ENCODE results near the gene PCDHGA10. TPM values are rescaled to one million over a fixed set of nuclear protein-coding genes. Genes with fewer than 3 reads are reported as not detected.
A peak's percentile ranks its signal among the peaks of the same experiment; 100 is the strongest.

Gene PCDHGA10
- total RNA-seq (10 to 100 TPM in 1 of 2 donors, 1 to 10 TPM in 1; 5.7 to 12.9 TPM), polyA plus RNA-seq (under 1 TPM; 0.89 to 0.96 TPM)
- long read RNA-seq, donor 1, full-length matches to known transcripts: 12 of 12 reads
- long read RNA-seq, donor 1, partial matches to known transcripts: 0 of 12 reads
- long read RNA-seq, donor 1, other reads (novel, unspliced or antisense): 0 of 12 reads
- long read RNA-seq, donor 2: 0 reads
- long read RNA-seq, donor 3, full-length matches to known transcripts: 3 of 3 reads
- long read RNA-seq, donor 3, partial matches to known transcripts: 0 of 3 reads
- long read RNA-seq, donor 3, other reads (novel, unspliced or antisense): 0 of 3 reads
- long read RNA-seq, donor 4, full-length matches to known transcripts: 1 of 1 reads
- long read RNA-seq, donor 4, partial matches to known transcripts: 0 of 1 reads
- long read RNA-seq, donor 4, other reads (novel, unspliced or antisense): 0 of 1 reads
- long read RNA-seq, donor 5, full-length matches to known transcripts: 4 of 4 reads
- long read RNA-seq, donor 5, partial matches to known transcripts: 0 of 4 reads
- long read RNA-seq, donor 5, other reads (novel, unspliced or antisense): 0 of 4 reads

DNA sequence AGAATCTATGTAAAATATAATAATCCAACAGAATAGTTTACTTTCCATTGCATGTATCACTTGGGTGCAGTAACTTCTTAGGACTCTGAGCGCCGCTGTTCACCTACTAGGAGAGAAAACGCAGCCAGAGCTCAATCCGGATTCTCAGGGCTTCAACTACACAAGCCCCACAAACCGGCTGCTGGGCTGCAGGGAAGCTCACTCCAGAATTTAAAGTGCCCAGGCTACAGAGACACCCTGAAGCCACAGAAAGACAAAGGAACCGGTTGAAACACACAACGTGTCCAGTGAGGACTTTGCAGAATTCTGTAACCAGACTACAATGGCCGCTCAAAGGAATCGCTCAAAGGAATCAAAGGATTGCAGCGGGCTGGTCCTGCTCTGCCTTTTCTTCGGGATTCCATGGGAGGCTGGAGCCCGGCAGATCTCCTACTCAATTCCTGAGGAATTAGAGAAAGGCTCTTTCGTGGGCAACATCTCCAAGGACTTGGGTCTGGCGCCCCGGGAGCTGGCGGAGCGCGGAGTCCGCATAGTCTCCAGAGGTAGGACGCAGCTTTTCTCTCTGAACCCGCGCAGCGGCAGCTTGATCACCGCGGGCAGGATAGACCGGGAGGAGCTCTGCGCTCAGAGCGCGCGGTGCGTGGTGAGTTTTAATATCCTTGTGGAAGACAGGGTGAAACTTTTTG, at the start of gene PCDHGA10:
Gene PCDHGA10, plus strand, starts transcription at position 134 of the 686 bp plus-strand sequence. Its CDS starts 189 bp downstream, at position 323.
- TF ChIP-seq, protein P1, sequence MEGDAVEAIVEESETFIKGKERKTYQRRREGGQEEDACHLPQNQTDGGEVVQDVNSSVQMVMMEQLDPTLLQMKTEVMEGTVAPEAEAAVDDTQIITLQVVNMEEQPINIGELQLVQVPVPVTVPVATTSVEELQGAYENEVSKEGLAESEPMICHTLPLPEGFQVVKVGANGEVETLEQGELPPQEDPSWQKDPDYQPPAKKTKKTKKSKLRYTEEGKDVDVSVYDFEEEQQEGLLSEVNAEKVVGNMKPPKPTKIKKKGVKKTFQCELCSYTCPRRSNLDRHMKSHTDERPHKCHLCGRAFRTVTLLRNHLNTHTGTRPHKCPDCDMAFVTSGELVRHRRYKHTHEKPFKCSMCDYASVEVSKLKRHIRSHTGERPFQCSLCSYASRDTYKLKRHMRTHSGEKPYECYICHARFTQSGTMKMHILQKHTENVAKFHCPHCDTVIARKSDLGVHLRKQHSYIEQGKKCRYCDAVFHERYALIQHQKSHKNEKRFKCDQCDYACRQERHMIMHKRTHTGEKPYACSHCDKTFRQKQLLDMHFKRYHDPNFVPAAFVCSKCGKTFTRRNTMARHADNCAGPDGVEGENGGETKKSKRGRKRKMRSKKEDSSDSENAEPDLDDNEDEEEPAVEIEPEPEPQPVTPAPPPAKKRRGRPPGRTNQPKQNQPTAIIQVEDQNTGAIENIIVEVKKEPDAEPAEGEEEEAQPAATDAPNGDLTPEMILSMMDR (IDR thresholded peaks at IDR 0.05; ENCODE audit: control extremely low read depth, extremely low read depth): peak; percentile 14
- Histone ChIP-seq H3K4me1 (ENCODE audit: control insufficient read depth in 5 of 5, insufficient read depth in 5 of 5, low read length in 5 of 5) (peaks cover 0 to 2% (median 0%) of the 10 kb centered on the region in 5 donors), H3K27ac (ENCODE audit: low read depth in 1 of 2, low read length in 1 of 2) (no peak within 1 kb of the TSS), H3K4me3 (no peak within 1 kb of the TSS), H3K9me3 (ENCODE audit: control insufficient read depth in 4 of 4, insufficient read depth in 3 of 4, low read length in 3 of 4) (peaks cover 0 to 54% (median 28%) of the 10 kb centered on the region in 4 donors), H3K36me3 (ENCODE audit: control insufficient read depth in 4 of 4, insufficient read depth in 4 of 4, low read length in 4 of 4) (peaks cover 0 to 33% (median 0%) of the 10 kb centered on the region in 4 donors), H3K27me3 (ENCODE audit: control insufficient read depth in 3 of 3, insufficient read depth in 3 of 3, low read length in 2 of 3) (peaks cover 0 to 7% (median 7%) of the 10 kb centered on the region in 3 donors), H3K9ac (ENCODE audit: insufficient read depth in 1 of 2, low read length in 2 of 2) (no peak within 1 kb of the TSS)
- ATAC-seq (ENCODE audit: insufficient read depth, low FRiP score) (no peak), DNase-seq (peak; percentile 60 to 67 (median 66))
- 14 to 16% methylated on average over 31 of the region's 31 CpGs for WGBS, 2 donors

DNA sequence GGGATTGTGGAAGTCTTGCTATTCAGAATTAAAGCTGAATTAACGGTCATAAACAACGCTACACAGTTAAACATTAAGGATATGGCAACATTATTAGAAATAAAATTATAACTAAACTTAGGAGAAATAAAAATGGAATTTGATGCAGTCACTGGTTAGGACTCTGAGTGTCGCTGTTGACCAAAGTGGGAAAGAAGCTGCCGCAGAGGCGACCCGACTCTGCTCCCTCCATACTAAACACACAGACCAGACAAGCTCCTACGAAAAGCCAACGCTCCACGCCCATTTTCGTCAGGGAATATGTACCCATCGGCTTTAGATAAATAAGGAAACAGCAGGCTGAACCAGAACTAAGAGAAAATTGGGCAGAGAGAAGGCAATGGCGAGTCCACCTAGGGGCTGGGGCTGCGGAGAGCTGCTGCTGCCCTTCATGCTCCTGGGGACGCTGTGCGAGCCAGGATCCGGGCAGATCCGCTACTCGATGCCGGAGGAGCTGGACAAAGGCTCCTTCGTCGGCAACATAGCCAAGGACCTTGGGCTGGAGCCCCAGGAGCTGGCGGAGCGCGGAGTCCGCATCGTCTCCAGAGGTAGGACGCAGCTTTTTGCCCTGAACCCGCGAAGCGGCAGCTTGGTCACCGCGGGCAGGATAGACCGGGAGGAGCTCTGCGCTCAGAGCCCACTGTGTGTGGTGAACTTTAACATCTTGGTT, 48.7 kb upstream of the PCDHGA10 start, which contains the start of gene PCDHGA5:
Gene PCDHGA5, plus strand, starts transcription at position 211 of the 709 bp plus-strand sequence. Its CDS starts 169 bp downstream, at position 380.
- Histone ChIP-seq H3K27ac (ENCODE audit: low read depth in 1 of 2, low read length in 1 of 2) (no peak within 1 kb of the TSS), H3K9me3 (ENCODE audit: control insufficient read depth in 4 of 4, insufficient read depth in 3 of 4, low read length in 3 of 4) (peaks cover 0 to 48% (median 23%) of the 10 kb centered on the region in 4 donors), H3K36me3 (ENCODE audit: control insufficient read depth in 4 of 4, insufficient read depth in 4 of 4, low read length in 4 of 4) (peaks cover 0 to 3% (median 0%) of the 10 kb centered on the region in 4 donors), H3K27me3 (ENCODE audit: control insufficient read depth in 3 of 3, insufficient read depth in 3 of 3, low read length in 2 of 3) (peaks cover 0 to 6% (median 5%) of the 10 kb centered on the region in 3 donors), H3K4me3 (no peak within 1 kb of the TSS), H3K9ac (ENCODE audit: insufficient read depth in 1 of 2, low read length in 2 of 2) (no peak within 1 kb of the TSS), H3K4me1 (ENCODE audit: control insufficient read depth in 5 of 5, insufficient read depth in 5 of 5, low read length in 5 of 5) (peaks cover 0 to 2% (median 0%) of the 10 kb centered on the region in 5 donors)
- WGBS, 2 donors: 15 to 16% methylated on average over 34 of the region's 34 CpGs
- no peak for ATAC-seq (ENCODE audit: insufficient read depth, low FRiP score)
- peak in 2 of 3 donors; percentile 24 to 25 for DNase-seq
- TF ChIP-seq, protein P1 (IDR thresholded peaks at IDR 0.05; ENCODE audit: control extremely low read depth, extremely low read depth): no peak

DNA sequence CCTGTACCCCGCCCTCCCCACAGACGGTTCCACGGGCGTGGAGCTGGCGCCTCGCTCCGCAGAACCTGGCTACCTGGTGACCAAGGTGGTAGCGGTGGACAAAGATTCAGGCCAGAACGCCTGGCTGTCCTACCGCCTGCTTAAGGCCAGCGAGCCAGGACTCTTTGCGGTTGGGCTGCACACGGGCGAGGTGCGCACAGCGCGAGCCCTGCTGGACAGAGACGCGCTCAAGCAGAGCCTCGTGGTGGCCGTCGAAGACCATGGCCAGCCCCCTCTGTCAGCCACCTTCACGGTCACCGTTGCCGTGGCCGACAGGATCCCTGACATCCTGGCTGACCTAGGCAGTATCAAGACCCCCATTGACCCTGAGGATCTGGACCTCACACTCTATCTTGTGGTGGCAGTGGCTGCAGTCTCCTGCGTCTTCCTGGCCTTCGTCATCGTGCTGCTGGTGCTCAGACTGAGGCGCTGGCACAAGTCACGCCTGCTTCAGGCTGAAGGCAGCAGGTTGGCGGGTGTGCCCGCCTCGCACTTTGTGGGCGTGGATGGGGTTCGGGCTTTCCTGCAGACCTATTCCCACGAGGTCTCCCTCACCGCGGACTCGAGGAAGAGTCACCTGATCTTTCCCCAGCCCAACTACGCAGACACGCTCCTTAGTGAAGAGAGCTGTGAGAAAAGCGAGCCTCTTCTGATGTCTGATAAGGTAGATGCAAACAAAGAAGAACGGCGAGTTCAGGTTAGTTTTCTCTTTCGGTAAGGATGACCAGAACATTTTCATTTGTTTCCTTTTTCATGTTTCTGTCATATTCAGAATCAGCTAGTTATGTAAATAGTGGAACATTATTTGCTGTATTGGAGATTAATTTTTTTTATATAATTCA, 46.5 kb upstream of the PCDHGA10 start:
- Histone ChIP-seq H3K27me3 (ENCODE audit: control insufficient read depth in 3 of 3, insufficient read depth in 3 of 3, low read length in 2 of 3) (peaks cover 0 to 6% (median 5%) of the 10 kb centered on the region in 3 donors), H3K9me3 (ENCODE audit: control insufficient read depth in 4 of 4, insufficient read depth in 3 of 4, low read length in 3 of 4) (peaks cover 0 to 49% (median 23%) of the 10 kb centered on the region in 4 donors), H3K27ac (ENCODE audit: low read depth in 1 of 2, low read length in 1 of 2) (no peak overlapping the region), H3K9ac (ENCODE audit: insufficient read depth in 1 of 2, low read length in 2 of 2) (no peak overlapping the region), H3K36me3 (ENCODE audit: control insufficient read depth in 4 of 4, insufficient read depth in 4 of 4, low read length in 4 of 4) (no peaks in the 10 kb centered on the region), H3K4me3 (no peak overlapping the region), H3K4me1 (ENCODE audit: control insufficient read depth in 5 of 5, insufficient read depth in 5 of 5, low read length in 5 of 5) (peaks cover 0 to 2% (median 0%) of the 10 kb centered on the region in 5 donors)
- DNase-seq (no peak), ATAC-seq (ENCODE audit: insufficient read depth, low FRiP score) (no peak)
- WGBS, 2 donors: 32 to 34% methylated on average over 46 of the region's 46 CpGs
- TF ChIP-seq, protein P1 (IDR thresholded peaks at IDR 0.05; ENCODE audit: control extremely low read depth, extremely low read depth): no peak

All from lung (tissue), 16 donors.